ENCODE data around the gene IGFBP5. TPM values are rescaled to one million over a fixed set of nuclear protein-coding genes. Genes with fewer than 3 reads are reported as not detected.

Gene IGFBP5
- total RNA-seq, 1 experiment from 2014 or later, result 3.9 TPM

DNA sequence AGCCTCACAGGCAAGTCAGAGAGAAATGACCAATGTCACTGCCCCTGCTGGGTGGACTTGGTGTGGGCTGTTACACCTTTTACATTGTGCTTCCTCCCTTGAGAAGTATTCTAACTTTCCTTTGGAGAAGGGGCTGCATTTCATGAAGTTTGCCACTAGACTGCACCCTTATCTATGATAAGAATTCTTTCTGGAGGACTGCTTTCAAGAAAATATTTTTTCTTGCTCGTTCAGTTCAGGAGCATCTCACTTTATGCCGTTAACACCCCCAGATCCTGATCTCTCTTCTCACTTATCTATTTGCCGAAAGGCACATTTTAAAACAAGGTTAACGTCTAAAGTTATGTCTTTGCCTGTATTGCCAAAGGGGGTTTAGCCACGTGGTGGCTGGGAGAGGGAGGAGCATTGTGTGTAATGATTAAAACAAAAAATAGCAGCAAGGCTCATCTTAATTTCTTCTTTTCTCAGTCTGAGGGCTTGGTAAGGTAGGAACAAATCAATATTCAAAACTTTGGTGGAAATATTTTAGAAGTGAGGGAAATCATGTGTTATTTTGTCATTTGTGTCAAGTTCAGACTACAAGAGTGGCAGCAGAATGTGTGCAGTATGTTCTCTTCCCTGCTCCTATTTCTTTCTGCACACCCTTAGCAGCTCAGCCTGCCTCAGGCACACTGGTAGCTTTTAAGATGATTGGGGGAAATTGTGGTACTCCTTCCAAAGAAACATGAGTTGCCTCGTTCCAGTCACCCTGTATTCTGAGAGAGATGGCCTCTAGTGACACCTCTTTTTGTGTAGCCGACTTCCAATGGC, 1.6 kb upstream of the IGFBP5 start (continued):
- TF ChIP-seq, protein P1, sequence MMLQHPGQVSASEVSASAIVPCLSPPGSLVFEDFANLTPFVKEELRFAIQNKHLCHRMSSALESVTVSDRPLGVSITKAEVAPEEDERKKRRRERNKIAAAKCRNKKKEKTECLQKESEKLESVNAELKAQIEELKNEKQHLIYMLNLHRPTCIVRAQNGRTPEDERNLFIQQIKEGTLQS (IDR thresholded peaks at IDR 0.05), result no peak
- no peak for TF ChIP-seq TCF7L2 (IDR thresholded peaks at IDR 0.05; ENCODE audit: borderline replicate concordance, extremely low read depth, insufficient read depth, insufficient read length)
- TF ChIP-seq, protein P2, sequence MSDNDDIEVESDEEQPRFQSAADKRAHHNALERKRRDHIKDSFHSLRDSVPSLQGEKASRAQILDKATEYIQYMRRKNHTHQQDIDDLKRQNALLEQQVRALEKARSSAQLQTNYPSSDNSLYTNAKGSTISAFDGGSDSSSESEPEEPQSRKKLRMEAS (IDR thresholded peaks at IDR 0.05), result peak; percentile 44; the same call in 1 of the 2 replicates

GRCh38 chr2:216696321-216696720, 972 bp upstream of the IGFBP5 start:
- no TSS peak for BruUV-seq (replicated peaks)
- H3K9me2 ChIP-seq (ENCODE audit: insufficient read depth), result no peaks in the 10 kb centered on the region
- ChIA-PET RAD21 (ENCODE audit: low non-redundant PET in 1 of 2, low total read pairs in 2 of 2, uncharacterized antibody in 2 of 2, unreplicated experiment in 2 of 2) (no interaction called here), CTCF (interaction anchor here (1.0 to 2.8 kb wide), 6 partner anchors 9 to 815 kb away, joined by 3 to 18 read pairs (median 4); no protein-coding TSS in a partner anchor), POLR2A (no interaction called here)
- intact Hi-C loops (cut with micrococcal nuclease), result loop anchor here (1.0 to 5.0 kb wide), 5 partner anchors 446 to 1016 kb away; no protein-coding TSS in a partner anchor
- no peak for TF ChIP-seq SRF (IDR thresholded peaks at IDR 0.05; ENCODE audit: low read depth)
- no peak for TF ChIP-seq ZNF274 (IDR thresholded peaks at IDR 0.05; ENCODE audit: low read depth, low read length)
- TF ChIP-seq, protein P2 (IDR thresholded peaks at IDR 0.05), result no peak
- H3K79me2 ChIP-seq (ENCODE audit: insufficient read depth, low read length), result no peaks in the 10 kb centered on the region
- no peak overlapping the region for H3K27ac ChIP-seq (ENCODE audit: low read depth, low read length)
- H2AFZ ChIP-seq (ENCODE audit: low read depth, low read length, poor library complexity, severe bottlenecking), result peak overlapping the region; percentile 60
- H3K36me3 ChIP-seq (ENCODE audit: control insufficient read depth in 1 of 2, insufficient read depth in 2 of 2, low read length in 2 of 2), result no peaks in the 10 kb centered on the region
- peaks cover 20 to 52% of the 10 kb centered on the region in 2 experiments for H3K4me1 ChIP-seq (ENCODE audit: control insufficient read depth in 1 of 2, insufficient read depth in 2 of 2, low read length in 2 of 2)
- H3K4me3 ChIP-seq (replicated peaks in 1 of 2; ENCODE audit: low read depth in 1 of 2, low read length in 2 of 2), result no peak overlapping the region
- ATAC-seq, result no peak
- peak overlapping the region; percentile 22; the same call in 1 of the 2 replicates for H3K4me2 ChIP-seq (ENCODE audit: low read length)
- no peaks in the 10 kb centered on the region for H3K9me3 ChIP-seq (ENCODE audit: control insufficient read depth in 1 of 2, insufficient read depth in 1 of 2, low read depth in 1 of 2, low read length in 2 of 2)
- DNase-seq (ENCODE audit: low read depth, low spot score), result no peak
- no peaks in the 10 kb centered on the region for H4K20me1 ChIP-seq (ENCODE audit: insufficient read depth)
- H3K9ac ChIP-seq (ENCODE audit: low read length), result no peak overlapping the region
- H3K27me3 ChIP-seq (ENCODE audit: insufficient read depth, low read length), result peaks cover 22% of the 10 kb centered on the region; the same call in 1 of the 2 replicates
